HepG2 (cell line): Measurements from ENCODE around the gene TMEM219. TPM values are rescaled to one million over a fixed set of nuclear protein-coding genes. Genes with fewer than 3 reads are reported as not detected.

ENCODE experiments used
- CHD2 ChIP-seq: IDR thresholded peaks from 2 replicates; pipeline ENCODE4 v1.6.1; 2011; ENCODE audit warnings: low read depth, low read length, improper control_type of control experiment
- GABPB1 ChIP-seq: IDR thresholded peaks from 2 replicates; pipeline ENCODE4 v1.6.1; 2016; ENCODE audit warnings: mild to moderate bottlenecking, missing genetic modification reagents, moderate library complexity, missing compliant biosample characterization
- RFX5 ChIP-seq: IDR thresholded peaks from 2 replicates; pipeline ENCODE4 v1.6.1; 2011; ENCODE audit warnings: low read depth, low read length, improper control_type of control experiment
- TBL1XR1 ChIP-seq: fragments of 150-350 bp; IDR thresholded peaks from 2 replicates; pipeline ENCODE4 v1.6.1; 2014; ENCODE audit warnings: borderline replicate concordance, low read length; ENCODE audit not compliant: partially characterized antibody
- ZFP36L2 ChIP-seq: sonication (generic); formaldehyde crosslinking; IDR thresholded peaks from 2 replicates; pipeline ENCODE4 v1.4.0; 2020; ENCODE audit warnings: missing genetic modification reagents
- ZNF12 ChIP-seq: sonication (generic); formaldehyde crosslinking; IDR thresholded peaks from 2 replicates; pipeline ENCODE4 v1.5.0; 2020; ENCODE audit warnings: missing genetic modification reagents
- ZNF225 ChIP-seq: sonication (generic); formaldehyde crosslinking; IDR thresholded peaks from 2 replicates; pipeline ENCODE4 v1.4.0; 2020; ENCODE audit warnings: mild to moderate bottlenecking, missing genetic modification reagents
- ZNF44 ChIP-seq: sonication (generic); formaldehyde crosslinking; IDR thresholded peaks from 2 replicates; pipeline ENCODE4 v1.5.1; 2020; ENCODE audit warnings: mild to moderate bottlenecking, missing genetic modification reagents
- ZNF460 ChIP-seq: sonication (generic); formaldehyde crosslinking; IDR thresholded peaks from 2 replicates; pipeline ENCODE4 v1.5.1; 2020; ENCODE audit warnings: missing genetic modification reagents, mild to moderate bottlenecking, borderline replicate concordance
- ZNF556 ChIP-seq: sonication (generic); formaldehyde crosslinking; IDR thresholded peaks from 2 replicates; pipeline ENCODE4 v1.4.0; 2020; ENCODE audit warnings: mild to moderate bottlenecking, missing genetic modification reagents, borderline replicate concordance
- ZNF619 ChIP-seq: sonication (generic); formaldehyde crosslinking; IDR thresholded peaks from 2 replicates; pipeline ENCODE4 v1.4.0; 2020; ENCODE audit warnings: mild to moderate bottlenecking, missing genetic modification reagents
- ZSCAN20 ChIP-seq: sonication (generic); formaldehyde crosslinking; IDR thresholded peaks from 2 replicates; pipeline ENCODE4 v1.4.0; 2020; ENCODE audit warnings: missing genetic modification reagents, mild to moderate bottlenecking, borderline replicate concordance
- polyA plus RNA-seq, 8 experiments: library from polyadenylated mRNA; depleted of rRNA in 3 of 8; stranded (reverse) in 7 of 8; unstranded in 1 of 8; fragments of >200 nt; fragmentation: Illumina TruSeq in 4 of 8; extraction: Trizol in 4 of 8; gene quantifications; 2 replicates each; pipeline versions ENCODE4 v1.2.1 to v1.2.3, GENCODE V29; 2011 to 2016; ENCODE audit warnings: low read depth in 4 of 8, missing spikeins in 1 of 8, mixed read lengths in 1 of 8; ENCODE audit not compliant: insufficient read depth in 1 of 8
- total RNA-seq, 5 experiments: library from RNA; depleted of rRNA; stranded (reverse); fragments of >200 nt; fragmentation: Illumina TruSeq; extraction: Trizol; gene quantifications; 2 replicates each; pipeline ENCODE4 v1.2.3, GENCODE V29; 2016; ENCODE audit warnings: low read depth in 1 of 5
- TF ChIP-seq, protein P1 (sequence below): sonication (generic); formaldehyde crosslinking; IDR thresholded peaks from 2 replicates; pipeline ENCODE4 v1.4.0; 2020; ENCODE audit warnings: mild to moderate bottlenecking, missing genetic modification reagents
- TF ChIP-seq, protein P2 (sequence below): sonication (generic); formaldehyde crosslinking; IDR thresholded peaks from one replicate; pipeline ENCODE4 v1.5.1; 2020; ENCODE audit warnings: mild to moderate bottlenecking, missing genetic modification reagents; ENCODE audit errors: not compliant biosample characterization
- TF ChIP-seq, protein P3 (sequence below): sonication (generic); formaldehyde crosslinking; conservative IDR thresholded peaks from 2 replicates; pipeline ENCODE4 v1.8.0; 2022; ENCODE audit warnings: mild to moderate bottlenecking, moderate library complexity, missing genetic modification reagents
- TF ChIP-seq, protein P4 (sequence below): sonication (generic); formaldehyde crosslinking; conservative IDR thresholded peaks from 2 replicates; pipeline ENCODE4 v1.5.0; 2020; ENCODE audit warnings: missing genetic modification reagents

TMEM219 gene
- total and polyA plus RNA-seq, 2 of the 13 experiments (the other 11 are each of a cell fraction or from before 2014, with no cell fraction given), result 105 to 115 TPM

DNA sequence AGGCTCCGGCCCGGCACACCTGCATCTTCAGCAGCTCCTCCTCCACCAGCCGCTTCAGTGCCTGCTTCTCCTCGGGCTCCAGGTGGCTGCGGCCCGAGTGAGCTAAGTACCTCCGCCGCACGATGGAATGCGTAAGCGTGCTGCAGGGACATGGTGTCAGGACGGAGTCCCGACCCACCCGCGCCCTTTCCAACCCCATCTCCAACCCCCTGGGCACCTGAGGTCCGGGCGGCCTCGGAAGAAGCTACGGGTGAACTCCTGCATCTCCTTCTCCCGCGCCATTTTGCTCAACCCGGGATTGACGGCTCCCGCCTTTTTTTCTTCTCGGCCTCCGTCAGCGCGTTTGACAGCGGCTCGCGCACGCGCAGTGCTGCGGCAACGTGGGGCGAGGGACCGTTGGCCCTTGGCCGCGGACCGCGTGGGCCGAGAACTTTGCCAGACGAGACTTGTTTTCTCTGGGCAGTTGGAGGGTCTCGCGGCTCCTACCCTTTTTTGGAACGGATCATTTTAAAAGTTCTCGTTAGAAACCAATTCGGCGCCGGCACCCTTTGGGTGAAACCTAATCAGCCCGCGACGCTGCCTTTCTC, 33.5 kb downstream of the TMEM219 start, which contains the start of gene HIRIP3 (continued):
- no peak for TF ChIP-seq ZNF556 (CRISPR knock-in tag)
- no peak for TF ChIP-seq ZFP36L2
- no peak for TF ChIP-seq TBL1XR1
- peak; percentile 91; the same call in 1 of the 2 replicates for TF ChIP-seq ZSCAN20
- TF ChIP-seq ZNF460 (CRISPR knock-in tag), result no peak
- TF ChIP-seq, protein P1, sequence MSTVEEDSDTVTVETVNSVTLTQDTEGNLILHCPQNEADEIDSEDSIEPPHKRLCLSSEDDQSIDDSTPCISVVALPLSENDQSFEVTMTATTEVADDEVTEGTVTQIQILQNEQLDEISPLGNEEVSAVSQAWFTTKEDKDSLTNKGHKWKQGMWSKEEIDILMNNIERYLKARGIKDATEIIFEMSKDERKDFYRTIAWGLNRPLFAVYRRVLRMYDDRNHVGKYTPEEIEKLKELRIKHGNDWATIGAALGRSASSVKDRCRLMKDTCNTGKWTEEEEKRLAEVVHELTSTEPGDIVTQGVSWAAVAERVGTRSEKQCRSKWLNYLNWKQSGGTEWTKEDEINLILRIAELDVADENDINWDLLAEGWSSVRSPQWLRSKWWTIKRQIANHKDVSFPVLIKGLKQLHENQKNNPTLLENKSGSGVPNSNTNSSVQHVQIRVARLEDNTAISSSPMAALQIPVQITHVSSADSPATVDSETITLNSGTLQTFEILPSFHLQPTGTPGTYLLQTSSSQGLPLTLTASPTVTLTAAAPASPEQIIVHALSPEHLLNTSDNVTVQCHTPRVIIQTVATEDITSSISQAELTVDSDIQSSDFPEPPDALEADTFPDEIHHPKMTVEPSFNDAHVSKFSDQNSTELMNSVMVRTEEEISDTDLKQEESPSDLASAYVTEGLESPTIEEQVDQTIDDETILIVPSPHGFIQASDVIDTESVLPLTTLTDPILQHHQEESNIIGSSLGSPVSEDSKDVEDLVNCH, result no peak
- TF ChIP-seq, protein P2, sequence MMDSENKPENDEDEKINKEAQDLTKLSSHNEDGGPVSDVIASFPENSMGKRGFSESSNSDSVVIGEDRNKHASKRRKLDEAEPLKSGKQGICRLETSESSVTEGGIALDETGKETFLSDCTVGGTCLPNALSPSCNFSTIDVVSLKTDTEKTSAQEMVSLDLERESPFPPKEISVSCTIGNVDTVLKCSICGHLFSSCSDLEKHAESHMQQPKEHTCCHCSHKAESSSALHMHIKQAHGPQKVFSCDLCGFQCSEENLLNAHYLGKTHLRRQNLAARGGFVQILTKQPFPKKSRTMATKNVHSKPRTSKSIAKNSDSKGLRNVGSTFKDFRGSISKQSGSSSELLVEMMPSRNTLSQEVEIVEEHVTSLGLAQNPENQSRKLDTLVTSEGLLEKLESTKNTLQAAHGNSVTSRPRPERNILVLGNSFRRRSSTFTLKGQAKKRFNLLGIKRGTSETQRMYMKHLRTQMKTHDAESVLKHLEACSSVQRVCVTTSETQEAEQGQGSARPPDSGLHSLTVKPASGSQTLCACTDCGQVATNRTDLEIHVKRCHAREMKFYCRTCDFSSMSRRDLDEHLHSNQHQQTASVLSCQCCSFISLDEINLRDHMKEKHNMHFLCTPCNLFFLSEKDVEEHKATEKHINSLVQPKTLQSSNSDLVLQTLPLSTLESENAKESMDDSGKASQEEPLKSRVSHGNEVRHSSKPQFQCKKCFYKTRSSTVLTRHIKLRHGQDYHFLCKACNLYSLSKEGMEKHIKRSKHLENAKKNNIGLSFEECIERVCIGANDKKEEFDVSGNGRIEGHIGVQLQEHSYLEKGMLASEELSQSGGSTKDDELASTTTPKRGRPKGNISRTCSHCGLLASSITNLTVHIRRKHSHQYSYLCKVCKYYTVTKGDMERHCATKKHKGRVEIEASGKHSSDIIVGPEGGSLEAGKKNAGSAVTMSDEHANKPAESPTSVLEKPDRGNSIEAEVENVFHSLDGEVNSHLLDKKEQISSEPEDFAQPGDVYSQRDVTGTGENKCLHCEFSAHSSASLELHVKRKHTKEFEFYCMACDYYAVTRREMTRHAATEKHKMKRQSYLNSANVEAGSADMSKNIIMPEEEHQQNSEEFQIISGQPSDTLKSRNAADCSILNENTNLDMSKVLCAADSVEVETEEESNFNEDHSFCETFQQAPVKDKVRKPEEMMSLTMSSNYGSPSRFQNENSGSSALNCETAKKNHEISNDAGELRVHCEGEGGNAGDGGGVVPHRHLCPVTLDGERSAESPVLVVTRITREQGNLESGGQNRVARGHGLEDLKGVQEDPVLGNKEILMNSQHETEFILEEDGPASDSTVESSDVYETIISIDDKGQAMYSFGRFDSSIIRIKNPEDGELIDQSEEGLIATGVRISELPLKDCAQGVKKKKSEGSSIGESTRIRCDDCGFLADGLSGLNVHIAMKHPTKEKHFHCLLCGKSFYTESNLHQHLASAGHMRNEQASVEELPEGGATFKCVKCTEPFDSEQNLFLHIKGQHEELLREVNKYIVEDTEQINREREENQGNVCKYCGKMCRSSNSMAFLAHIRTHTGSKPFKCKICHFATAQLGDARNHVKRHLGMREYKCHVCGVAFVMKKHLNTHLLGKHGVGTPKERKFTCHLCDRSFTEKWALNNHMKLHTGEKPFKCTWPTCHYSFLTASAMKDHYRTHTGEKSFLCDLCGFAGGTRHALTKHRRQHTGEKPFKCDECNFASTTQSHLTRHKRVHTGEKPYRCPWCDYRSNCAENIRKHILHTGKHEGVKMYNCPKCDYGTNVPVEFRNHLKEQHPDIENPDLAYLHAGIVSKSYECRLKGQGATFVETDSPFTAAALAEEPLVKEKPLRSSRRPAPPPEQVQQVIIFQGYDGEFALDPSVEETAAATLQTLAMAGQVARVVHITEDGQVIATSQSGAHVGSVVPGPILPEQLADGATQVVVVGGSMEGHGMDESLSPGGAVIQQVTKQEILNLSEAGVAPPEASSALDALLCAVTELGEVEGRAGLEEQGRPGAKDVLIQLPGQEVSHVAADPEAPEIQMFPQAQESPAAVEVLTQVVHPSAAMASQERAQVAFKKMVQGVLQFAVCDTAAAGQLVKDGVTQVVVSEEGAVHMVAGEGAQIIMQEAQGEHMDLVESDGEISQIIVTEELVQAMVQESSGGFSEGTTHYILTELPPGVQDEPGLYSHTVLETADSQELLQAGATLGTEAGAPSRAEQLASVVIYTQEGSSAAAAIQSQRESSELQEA, result no peak
- TF ChIP-seq ZNF225 (CRISPR knock-in tag), result no peak
- TF ChIP-seq ZNF619 (CRISPR knock-in tag), result peak; percentile 10; the same call in 1 of the 2 replicates
- TF ChIP-seq CHD2, result no peak
- no peak for TF ChIP-seq RFX5
- TF ChIP-seq, protein P3, sequence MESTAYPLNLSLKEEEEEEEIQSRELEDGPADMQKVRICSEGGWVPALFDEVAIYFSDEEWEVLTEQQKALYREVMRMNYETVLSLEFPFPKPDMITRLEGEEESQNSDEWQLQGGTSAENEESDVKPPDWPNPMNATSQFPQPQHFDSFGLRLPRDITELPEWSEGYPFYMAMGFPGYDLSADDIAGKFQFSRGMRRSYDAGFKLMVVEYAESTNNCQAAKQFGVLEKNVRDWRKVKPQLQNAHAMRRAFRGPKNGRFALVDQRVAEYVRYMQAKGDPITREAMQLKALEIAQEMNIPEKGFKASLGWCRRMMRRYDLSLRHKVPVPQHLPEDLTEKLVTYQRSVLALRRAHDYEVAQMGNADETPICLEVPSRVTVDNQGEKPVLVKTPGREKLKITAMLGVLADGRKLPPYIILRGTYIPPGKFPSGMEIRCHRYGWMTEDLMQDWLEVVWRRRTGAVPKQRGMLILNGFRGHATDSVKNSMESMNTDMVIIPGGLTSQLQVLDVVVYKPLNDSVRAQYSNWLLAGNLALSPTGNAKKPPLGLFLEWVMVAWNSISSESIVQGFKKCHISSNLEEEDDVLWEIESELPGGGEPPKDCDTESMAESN (CRISPR knock-in tag), result no peak
- TF ChIP-seq, protein P4, sequence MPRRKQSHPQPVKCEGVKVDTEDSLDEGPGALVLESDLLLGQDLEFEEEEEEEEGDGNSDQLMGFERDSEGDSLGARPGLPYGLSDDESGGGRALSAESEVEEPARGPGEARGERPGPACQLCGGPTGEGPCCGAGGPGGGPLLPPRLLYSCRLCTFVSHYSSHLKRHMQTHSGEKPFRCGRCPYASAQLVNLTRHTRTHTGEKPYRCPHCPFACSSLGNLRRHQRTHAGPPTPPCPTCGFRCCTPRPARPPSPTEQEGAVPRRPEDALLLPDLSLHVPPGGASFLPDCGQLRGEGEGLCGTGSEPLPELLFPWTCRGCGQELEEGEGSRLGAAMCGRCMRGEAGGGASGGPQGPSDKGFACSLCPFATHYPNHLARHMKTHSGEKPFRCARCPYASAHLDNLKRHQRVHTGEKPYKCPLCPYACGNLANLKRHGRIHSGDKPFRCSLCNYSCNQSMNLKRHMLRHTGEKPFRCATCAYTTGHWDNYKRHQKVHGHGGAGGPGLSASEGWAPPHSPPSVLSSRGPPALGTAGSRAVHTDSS (CRISPR knock-in tag), result no peak
- no peak for TF ChIP-seq ZNF44
- TF ChIP-seq ZNF12 (CRISPR knock-in tag), result no peak
- no peak for TF ChIP-seq GABPB1 (CRISPR knock-in tag)
